ENCODE data around the gene ZNF81.
"Not testable (repeated sequence)": the region's sequence is repeated elsewhere in the genome, so short reads cannot be mapped to it uniquely, and the experiment has no call there.

The ZNF81 gene

DNA sequence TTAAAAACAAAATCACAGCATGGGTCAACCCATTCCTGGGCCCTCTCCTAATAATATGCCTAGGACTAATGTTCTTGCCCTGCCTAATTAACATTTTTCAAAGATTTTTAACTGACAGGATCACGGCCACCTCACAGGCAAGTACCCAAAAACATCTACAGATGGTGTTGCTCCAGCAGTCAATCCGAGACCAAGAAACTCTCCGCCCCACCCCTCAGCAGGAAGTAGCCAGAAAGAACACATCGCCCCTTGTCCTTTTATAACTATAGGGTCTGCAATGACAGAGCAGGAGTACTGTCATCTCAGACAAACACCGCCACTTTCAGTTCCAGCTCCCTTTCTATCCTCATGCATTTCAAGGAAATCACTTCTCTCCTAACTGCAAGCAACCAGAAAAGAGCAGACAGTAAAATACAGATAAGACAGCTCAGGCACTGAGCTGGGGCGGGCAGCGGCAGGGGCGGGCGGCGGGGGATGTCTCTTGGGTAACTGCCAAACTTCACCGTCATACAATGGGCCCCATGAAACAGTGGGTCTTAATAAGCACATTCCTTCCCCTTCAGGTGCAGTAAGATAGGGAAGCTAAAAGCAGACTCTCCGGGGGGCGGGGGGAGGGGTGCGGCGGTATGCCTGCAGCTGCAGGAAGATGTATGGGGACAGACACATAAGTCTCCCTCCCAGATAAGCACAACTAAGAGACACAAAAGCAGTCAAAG is 99.7 kb downstream of the ZNF81 start:
- DNase-seq (ENCODE audit: insufficient read length, low spot score) = no peak
- no peak for FAIRE-seq
- no peak for TF ChIP-seq CTCF (IDR thresholded peaks at IDR 0.05; ENCODE audit: insufficient read depth, missing control alignments)

DNA sequence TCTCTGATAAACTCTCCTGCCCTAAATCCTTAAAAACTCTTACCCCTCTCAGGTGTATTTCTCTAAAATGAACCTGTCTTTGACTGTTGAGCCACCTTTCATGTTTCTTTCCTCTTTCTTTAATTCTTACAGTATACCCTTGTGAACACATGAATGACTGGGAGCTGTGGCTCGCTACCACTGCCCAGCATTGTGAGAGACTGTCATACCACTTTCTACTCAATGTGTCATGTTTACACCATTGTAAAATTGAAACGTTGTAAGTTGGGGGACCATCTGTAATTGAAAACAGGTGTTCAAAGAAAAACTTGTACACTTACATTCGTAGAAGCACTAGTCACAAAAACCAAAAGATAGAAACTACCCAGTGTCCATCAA is 100.2 kb downstream of the ZNF81 start:
- DNase-seq (ENCODE audit: insufficient read length, low spot score) (no peak), FAIRE-seq (no peak)
- TF ChIP-seq CTCF (IDR thresholded peaks at IDR 0.05; ENCODE audit: insufficient read depth, missing control alignments) = no peak

GRCh38 chrX:47940448-47940847 is 103.7 kb downstream of the ZNF81 start:
- FAIRE-seq = no peak
- no peak for TF ChIP-seq CTCF (IDR thresholded peaks at IDR 0.05; ENCODE audit: insufficient read depth, missing control alignments)
- DNase-seq (ENCODE audit: insufficient read length, low spot score) = no peak

DNA sequence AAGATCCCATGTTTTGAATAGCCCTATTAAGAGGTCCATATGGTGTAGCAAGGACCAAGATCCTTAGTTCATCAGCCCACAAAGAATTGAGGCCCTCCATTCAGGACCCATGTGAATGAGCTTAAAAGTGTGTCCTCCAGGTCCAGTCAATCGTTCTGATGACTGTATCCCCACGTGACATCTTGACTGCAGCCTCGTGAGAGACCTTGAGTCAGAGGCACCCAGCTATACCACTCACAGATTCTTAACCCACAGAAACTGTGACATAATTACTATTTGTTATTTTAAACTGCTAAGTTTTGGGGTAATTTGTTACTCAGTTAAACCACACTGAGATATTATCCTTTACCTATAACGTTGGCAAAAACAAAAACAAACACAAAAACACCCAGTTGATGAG is 104.7 kb downstream of the ZNF81 start:
- no peak for DNase-seq (ENCODE audit: insufficient read length, low spot score)
- no peak for FAIRE-seq
- no peak for TF ChIP-seq CTCF (IDR thresholded peaks at IDR 0.05; ENCODE audit: insufficient read depth, missing control alignments)

GRCh38 chrX:47955295-47955694 is 118.6 kb downstream of the ZNF81 start:
- DNase-seq (ENCODE audit: insufficient read length, low spot score); FAIRE-seq: not testable (repeated sequence)

DNA sequence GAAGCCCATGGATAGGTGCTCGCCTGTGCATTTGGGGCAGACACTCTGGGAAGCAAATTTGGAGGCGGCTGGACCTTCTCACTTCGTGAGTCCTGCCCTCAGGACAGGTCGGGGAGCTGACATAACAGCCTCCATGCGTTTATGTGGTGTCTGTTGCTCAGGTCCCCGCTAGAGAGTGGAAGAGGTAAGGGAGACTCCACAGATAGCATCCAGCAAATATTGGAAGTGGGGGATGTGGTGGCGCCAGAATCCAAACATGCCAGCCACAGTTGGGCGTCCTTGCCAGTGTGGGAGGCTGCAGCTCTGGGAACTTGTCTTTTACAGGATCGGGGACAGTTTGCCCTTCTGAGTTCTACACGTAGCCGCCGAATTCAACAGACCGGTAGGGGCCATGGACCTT is 119.3 kb downstream of the ZNF81 start:
- no peak for TF ChIP-seq CTCF (IDR thresholded peaks at IDR 0.05; ENCODE audit: insufficient read depth, missing control alignments)
- no peak for FAIRE-seq
- no peak for DNase-seq (ENCODE audit: insufficient read length, low spot score)

DNA sequence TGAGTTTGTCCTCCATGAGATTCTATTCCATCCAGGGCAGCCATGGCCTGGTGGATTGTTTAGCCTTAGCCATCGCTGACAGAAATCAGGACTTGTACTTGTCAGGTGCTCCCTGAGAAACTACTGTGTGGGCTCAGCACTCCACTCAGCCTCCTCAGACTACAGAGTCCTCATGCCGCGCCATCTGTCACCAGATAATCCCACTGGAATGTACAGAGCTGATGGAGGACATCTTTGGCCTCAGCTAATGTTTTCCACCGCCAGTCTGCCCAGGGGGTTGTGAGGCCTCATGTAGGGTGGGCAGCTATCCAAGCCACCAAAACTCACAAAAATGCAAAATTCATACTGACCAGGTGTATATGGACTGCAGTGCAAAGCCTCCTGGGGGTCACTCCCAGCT is 121.5 kb downstream of the ZNF81 start:
- not testable (repeated sequence) for DNase-seq (ENCODE audit: insufficient read length, low spot score)
- FAIRE-seq = peak; percentile 53

- TF ChIP-seq CTCF (IDR thresholded peaks at IDR 0.05; ENCODE audit: insufficient read depth, missing control alignments) = no peak
- FAIRE-seq (no peak), DNase-seq (ENCODE audit: insufficient read length, low spot score) (no peak)
Observed at GRCh38 chrX:47958761-47959342, 122.2 kb downstream of the ZNF81 start.
